Suppressor macrophage treated with lipopolysaccharide for 1 hour (primary cell): ENCODE results near the gene LY6G5C.

Experiments
- DNase-seq, 3 donors: peaks; one replicate each; pipeline ENCODE4 v3.0.0-alpha.2; 2020 to 2022

LY6G5C gene

GRCh38 chr6:31691078-31691463 is 10.2 kb upstream of the LY6G5C start:
- DNase-seq: no peak

- DNase-seq: peak in 2 of 3 donors; percentile 25 to 27
These were observed 9.6 kb upstream of the LY6G5C start for GRCh38 chr6:31690231-31691077.

- peak in 2 of 3 donors; percentile 6 to 28 for DNase-seq
These were observed 8.6 kb upstream of the LY6G5C start for GRCh38 chr6:31689249-31690110.

GRCh38 chr6:31687860-31688693 is 7.2 kb upstream of the LY6G5C start:
- no peak for DNase-seq

DNA sequence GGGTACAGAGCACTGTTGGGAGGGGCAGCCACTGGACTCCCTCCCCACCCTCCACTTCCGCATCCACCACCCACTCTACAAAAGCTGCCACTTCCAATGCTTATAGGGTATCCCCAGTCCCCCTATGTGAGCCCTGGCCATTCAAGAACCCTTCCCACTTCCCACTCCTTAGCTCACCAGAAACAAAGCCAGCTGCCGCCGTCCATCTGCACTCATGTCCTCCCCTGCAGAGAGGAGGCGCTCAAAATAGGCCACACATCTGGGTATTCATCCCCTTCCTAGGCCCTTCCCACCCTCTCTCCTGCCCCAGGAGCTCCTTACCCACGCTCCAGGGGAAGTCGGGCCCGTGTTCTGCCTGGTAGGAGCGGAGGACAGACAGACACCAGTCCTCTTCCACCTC is 6.5 kb upstream of the LY6G5C start:
- no peak for DNase-seq

GRCh38 chr6:31686483-31686882 is 5.6 kb upstream of the LY6G5C start:
- no peak for DNase-seq

DNA sequence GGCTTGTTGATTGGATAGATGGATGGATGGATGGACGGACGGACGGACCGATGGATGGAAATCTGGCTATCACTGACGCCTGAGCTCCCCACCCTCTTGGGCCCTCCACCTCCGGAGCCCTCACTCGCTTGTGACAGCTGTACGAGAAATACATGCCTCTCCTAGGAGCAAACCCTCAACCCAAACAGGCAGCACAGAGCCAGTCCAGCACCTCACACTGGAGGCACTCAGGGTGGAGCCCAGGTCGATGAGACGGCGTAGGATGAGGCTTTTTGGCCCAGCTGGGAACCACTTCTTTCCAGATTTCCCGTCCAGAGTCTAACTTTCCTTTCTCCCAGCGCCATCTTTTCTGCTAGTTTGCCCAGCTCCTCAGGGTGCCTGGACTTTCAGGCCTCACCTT is 2.7 kb upstream of the LY6G5C start:
- DNase-seq: no peak

DNA sequence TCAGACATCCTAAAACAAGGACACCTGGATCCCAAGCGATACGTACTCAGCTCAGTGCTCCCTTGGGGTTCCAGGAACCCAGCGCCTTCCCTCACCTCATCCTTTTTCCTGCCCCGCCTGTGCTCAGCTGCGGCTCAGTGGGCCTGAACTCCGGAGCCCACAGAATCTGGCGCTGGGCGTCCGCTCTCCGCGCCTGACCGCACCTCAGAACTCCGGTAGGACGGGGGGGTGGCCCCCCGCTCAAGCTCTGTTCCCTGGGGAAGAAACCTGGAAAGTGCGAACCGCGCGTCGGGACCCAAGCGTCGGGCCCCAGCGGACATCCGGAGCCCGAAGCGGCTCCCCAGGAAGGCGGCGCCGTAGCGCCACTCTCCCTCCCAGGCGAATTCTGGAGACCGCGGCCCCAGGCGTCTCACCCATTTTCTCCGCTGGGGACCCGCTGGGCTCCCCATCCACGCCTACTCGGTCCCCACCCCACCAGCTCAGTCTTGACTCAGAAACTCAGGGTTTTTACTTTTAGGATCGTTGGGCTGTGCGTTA is 336 bp upstream of the LY6G5C start:
- peak; percentile 58 to 83 (median 72) for DNase-seq

DNA sequence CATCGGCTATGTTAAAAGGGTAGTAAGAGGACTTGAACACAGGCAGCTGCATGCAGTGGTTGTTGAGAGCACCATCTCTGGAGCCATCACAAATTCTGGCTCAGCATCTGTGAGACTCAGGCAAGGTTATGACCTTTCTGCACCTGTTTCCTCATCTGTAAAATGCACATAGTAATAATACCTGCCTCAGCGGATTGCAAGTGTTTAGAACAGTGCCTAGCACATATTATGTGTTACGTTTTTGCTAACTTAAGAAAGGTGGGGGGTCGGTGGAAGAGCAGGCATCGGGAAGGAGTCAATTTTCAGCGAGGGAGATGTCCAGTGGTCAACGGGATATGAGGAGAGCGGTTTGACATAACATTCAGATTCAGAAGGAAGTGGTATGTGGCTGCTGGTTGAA is 2.9 kb downstream of the LY6G5C start:
- DNase-seq: no peak

GRCh38 chr6:31676904-31677303 is 4.0 kb downstream of the LY6G5C start:
- DNase-seq: no peak

DNA sequence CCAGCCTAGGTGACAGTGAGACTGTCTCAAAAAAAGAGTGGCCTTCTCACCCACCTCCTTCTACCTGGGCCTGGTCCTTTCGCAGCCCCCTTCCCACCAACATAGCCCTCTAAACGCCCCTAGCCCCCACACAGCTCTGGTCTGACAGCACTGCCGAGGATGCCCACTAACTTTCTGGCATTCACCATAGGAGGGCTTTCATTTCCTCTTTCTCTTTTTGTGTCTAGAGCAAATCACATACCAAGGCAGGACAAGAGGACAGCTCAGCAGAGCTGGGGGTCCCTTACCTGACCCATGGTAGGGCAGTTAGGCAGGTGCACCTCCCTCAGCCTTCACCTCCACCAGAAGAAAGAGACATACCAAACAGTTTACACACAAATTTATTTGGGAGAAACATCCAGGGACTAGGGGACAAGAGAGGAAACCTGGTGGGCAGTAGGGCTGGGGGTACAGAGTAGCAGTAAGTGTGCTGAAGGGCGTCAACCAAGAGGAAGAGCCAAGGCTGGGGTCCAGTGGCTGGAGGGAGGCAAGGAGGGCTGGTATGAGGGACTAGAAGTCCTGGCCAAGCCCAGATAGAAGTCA is 4.5 kb downstream of the LY6G5C start:
- peak in 1 of 3 donors; percentile 23 for DNase-seq

DNA sequence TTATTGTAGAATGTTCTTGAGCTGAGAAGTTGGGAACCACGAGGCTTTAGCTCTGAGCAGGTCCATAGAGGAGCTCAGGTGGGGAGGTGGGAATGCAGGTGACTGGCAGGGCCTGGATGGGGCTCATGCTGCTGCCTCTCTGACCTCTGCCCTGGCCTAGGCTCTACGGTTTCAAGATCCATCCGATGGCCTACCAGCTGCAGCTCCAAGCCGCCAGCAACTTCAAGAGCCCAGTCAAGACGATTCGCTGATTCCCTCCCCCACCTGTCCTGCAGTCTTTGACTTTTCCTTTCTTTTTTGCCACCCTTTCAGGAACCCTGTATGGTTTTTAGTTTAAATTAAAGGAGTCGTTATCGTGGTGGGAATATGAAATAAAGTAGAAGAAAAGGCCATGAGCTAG is 11.2 kb downstream of the LY6G5C start, which contains the start of gene LY6G5B:
LY6G5B (plus strand) TSS at position 301 of the 400 bp plus-strand sequence. CDS start 975 bp downstream, outside the sequence.
- no peak for DNase-seq

GRCh38 chr6:31666337-31666965 is 14.4 kb downstream of the LY6G5C start:
- peak; percentile 69 to 74 (median 72) for DNase-seq

GRCh38 chr6:31665501-31666336 is 15.1 kb downstream of the LY6G5C start, which contains the start of gene CSNK2B:
CSNK2B (plus strand) TSS chr6:31666080; CDS start chr6:31666832, 752 bp downstream.
- peak; percentile 98 to 99 (median 98) for DNase-seq

- peak; percentile 95 to 97 (median 97) for DNase-seq
These were observed 15.9 kb downstream of the LY6G5C start, which contains the start of gene GPANK1 for GRCh38 chr6:31664790-31665500. GPANK1 (minus strand) TSS chr6:31664997; CDS start chr6:31664478, 519 bp downstream.

- peak; percentile 46 to 59 (median 48) for DNase-seq
These were observed 16.7 kb downstream of the LY6G5C start for GRCh38 chr6:31663961-31664789.

GRCh38 chr6:31663126-31663960 is 17.5 kb downstream of the LY6G5C start:
- peak; percentile 30 to 73 (median 61) for DNase-seq
